Ovary (tissue), 9 donors: ENCODE results near the gene PLXNB3. TPM values are rescaled to one million over a fixed set of nuclear protein-coding genes. Genes with fewer than 3 reads are reported as not detected.

Source experiments
- DNase-seq, 5 donors: peaks; one replicate each; pipeline ENCODE4 v3.0.0-alpha.2; 2019 to 2020
- H3K27ac ChIP-seq, 2 donors: fragments of 200-600 bp; one replicate each; pipeline versions ENCODE4 v1.5.1 to v1.8.0; 2019 to 2022
- H3K27me3 ChIP-seq: fragments of 200-600 bp; one replicate; pipeline ENCODE4 v1.8.0; 2022
- H3K36me3 ChIP-seq: fragments of 200-600 bp; sonication (generic); one replicate; pipeline ENCODE4 v1.5.1; 2019
- H3K4me1 ChIP-seq: one replicate; pipeline ENCODE4 v1.8.1; 2013; ENCODE audit warnings: mild to moderate bottlenecking, moderate library complexity; ENCODE audit not compliant: insufficient read depth
- H3K4me3 ChIP-seq: fragments of 200-600 bp; sonication (generic); one replicate; pipeline ENCODE4 v1.5.1; 2017
- H3K9me3 ChIP-seq, 2 donors: fragments of 200-600 bp in 1 of 2; sonication (generic) in 1 of 2; one replicate each; pipeline versions ENCODE4 v1.5.1 to v1.8.1; 2013 to 2019; ENCODE audit warnings: mild to moderate bottlenecking in 1 of 2, moderate library complexity in 1 of 2
- CTCF ChIP-seq, 3 donors: fragments of 450-650 bp in 2 of 3; fragments of 200-600 bp in 1 of 3; IDR thresholded peaks; one replicate each; pipeline versions ENCODE4 v1.5.1 to v1.8.0; 2016 to 2022; ENCODE audit warnings: antibody characterized with exemption in 3 of 3, mild to moderate bottlenecking in 1 of 3
- EP300 ChIP-seq: sonication (generic); formaldehyde crosslinking; IDR thresholded peaks from one replicate; pipeline ENCODE4 v1.6.1; 2017; ENCODE audit warnings: antibody characterized with exemption
- POLR2A ChIP-seq: fragments of 450-650 bp; IDR thresholded peaks from one replicate; pipeline ENCODE4 v1.6.1; 2017; ENCODE audit warnings: antibody characterized with exemption, mild to moderate bottlenecking, moderate library complexity
- WGBS, 3 donors: extraction: QIAGEN DNeasy Blood & Tissue Kit in 1 of 3; methylation state at CpG; one replicate each; pipeline versions ENCODE4 v1.1.5 to v1.1.7; 2013 to 2017; 5-methylcytosine and 5-hydroxymethylcytosine counted together
- intact Hi-C, 4 donors: fragments of 100-400 bp; cut with DNase I; formaldehyde crosslinking; loops; one replicate each; pipeline versions ENCODE4 v1.11.0 to v1.15.1; 2022 to 2023
- polyA plus RNA-seq, 2 donors: library from polyadenylated mRNA; stranded (reverse); fragments of 200-250 nt in 1 of 2; fragments of 350-450 nt in 1 of 2; fragmentation: Illumina TruSeq in 1 of 2; extraction: RNeasy Lipid Tissue Mini Kit (QIAGEN cat#74804) in 1 of 2; gene quantifications; one replicate each; pipeline ENCODE4 v1.2.3, GENCODE V29; 2013 to 2014
- total RNA-seq, 7 donors: library from RNA; depleted of rRNA in 2 of 7; stranded (reverse); fragments of >200 nt in 2 of 7; fragmentation: NEBNext Ultra II Directional in 3 of 7; extraction: Animal tissue kit (Norgen Biotek cat#: 25700) in 3 of 7; gene quantifications; one replicate each; pipeline versions ENCODE4 v1.1.0 to v1.2.4, GENCODE V29; 2016 to 2023
- donor health status: DM: no; HTN: no; CAD: no; lungs with moderate emphysema.
- donor health status: DM: no; HTN: no; CAD: no.
- donor health status: Bipolar disorder and iron deficiency.
- donor health status: DM: yes; HTN: yes; CAD: no.
- donor health status: DM: no; HTN: no; CAD: no.
- donor health status: DM: yes; HTN: yes; CAD: no.

PLXNB3 gene
- total and polyA plus RNA-seq, 9 donors, result 0.46 to 5.0 (median 0.95) TPM

- TF ChIP-seq POLR2A (no peak), CTCF (IDR thresholded peaks at IDR 0.05) (no peak), EP300 (no peak)
- Histone ChIP-seq H3K9me3 (no peaks in the 10 kb centered on the region), H3K27me3 (no peaks in the 10 kb centered on the region), H3K4me3 (peak overlapping the region; percentile 83), H3K27ac (peak overlapping the region; percentile 69 to 83), H3K36me3 (no peaks in the 10 kb centered on the region), H3K4me1 (no peaks in the 10 kb centered on the region)
- DNase-seq, result peak in 3 of 5 donors; percentile 41 to 54 (median 49)
- intact Hi-C loops, result no loop called here
- 80 to 86% (median 83%) methylated on average over 35 to 55 of the region's 55 CpGs for WGBS, 3 donors
Observed at GRCh38 chrX:153725039-153725831, 38.8 kb upstream of the PLXNB3 start.

- no peaks in the 10 kb centered on the region for H3K4me1 ChIP-seq
- peak overlapping the region; percentile 18 for H3K4me3 ChIP-seq
- peak in 2 of 5 donors; percentile 29 to 47 for DNase-seq
- intact Hi-C loops, result no loop called here
- TF ChIP-seq POLR2A (no peak), CTCF (IDR thresholded peaks at IDR 0.05) (no peak), EP300 (no peak)
- WGBS, 3 donors, result 84 to 94% (median 88%) methylated on average over 35 of the region's 35 CpGs
- H3K36me3 ChIP-seq, result no peaks in the 10 kb centered on the region
- H3K9me3 ChIP-seq, result no peaks in the 10 kb centered on the region
- H3K27me3 ChIP-seq, result no peaks in the 10 kb centered on the region
- H3K27ac ChIP-seq, result peak overlapping the region in 1 of 2 donors; percentile 75
Observed at GRCh38 chrX:153725832-153726285, 38.2 kb upstream of the PLXNB3 start.

GRCh38 chrX:153726286-153727122 lies 37.5 kb upstream of the PLXNB3 start:
- peak overlapping the region in 1 of 2 donors; percentile 75 for H3K27ac ChIP-seq
- TF ChIP-seq POLR2A (no peak), CTCF (IDR thresholded peaks at IDR 0.05) (no peak)
- H3K9me3 ChIP-seq, result no peaks in the 10 kb centered on the region
- intact Hi-C loops, result no loop called here
- DNase-seq, result peak; percentile 63 to 77 (median 67)
- H3K4me3 ChIP-seq, result peak overlapping the region; percentile 18
- no peaks in the 10 kb centered on the region for H3K4me1 ChIP-seq
- H3K27me3 ChIP-seq, result no peaks in the 10 kb centered on the region
- WGBS, 3 donors, result 43 to 56% (median 54%) methylated on average over 21 to 35 of the region's 35 CpGs
- no peaks in the 10 kb centered on the region for H3K36me3 ChIP-seq

- Histone ChIP-seq H3K4me1 (no peaks in the 10 kb centered on the region), H3K4me3 (peak overlapping the region; percentile 18)
- WGBS, 3 donors, result 55 to 57% (median 56%) methylated on average over 23 of the region's 23 CpGs
Observed at GRCh38 chrX:153727123-153727931, 36.7 kb upstream of the PLXNB3 start.

More at GRCh38 chrX:153727123-153727931, 36.7 kb upstream of the PLXNB3 start:
- TF ChIP-seq EP300, result no peak
- no peak for TF ChIP-seq CTCF (IDR thresholded peaks at IDR 0.05)
- TF ChIP-seq POLR2A, result no peak
- peak overlapping the region; percentile 30 to 75 for H3K27ac ChIP-seq
- intact Hi-C loops, result no loop called here
- DNase-seq, result peak in 3 of 5 donors; percentile 49 to 56 (median 50)
- no peaks in the 10 kb centered on the region for H3K9me3 ChIP-seq
- no peaks in the 10 kb centered on the region for H3K36me3 ChIP-seq
- no peaks in the 10 kb centered on the region for H3K27me3 ChIP-seq
